GM12801 (cell line): Measurements from ENCODE around the gene RBAK.

Experiments
- CTCF ChIP-seq: IDR thresholded peaks from one replicate; pipeline ENCODE4 v1.5.1; 2011; ENCODE audit warnings: control low read depth; ENCODE audit not compliant: insufficient read length; ENCODE audit errors: extremely low read depth

The RBAK gene

GRCh38 chr7:5053175-5053574 is 7.5 kb downstream of the RBAK start:
- TF ChIP-seq CTCF, result no peak

DNA sequence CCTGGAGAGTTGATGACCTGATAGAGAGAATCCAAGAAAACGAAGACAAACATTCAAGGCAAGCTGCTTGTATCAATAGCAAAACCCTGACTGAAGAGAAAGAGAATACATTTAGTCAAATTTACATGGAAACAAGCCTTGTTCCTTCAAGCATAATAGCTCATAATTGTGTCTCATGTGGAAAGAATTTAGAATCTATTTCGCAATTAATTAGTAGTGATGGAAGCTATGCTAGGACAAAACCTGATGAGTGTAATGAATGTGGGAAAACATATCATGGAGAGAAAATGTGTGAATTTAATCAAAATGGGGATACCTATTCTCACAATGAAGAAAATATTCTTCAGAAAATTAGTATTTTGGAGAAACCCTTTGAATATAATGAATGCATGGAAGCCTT is 18.0 kb downstream of the RBAK start:
- no peak for TF ChIP-seq CTCF

DNA sequence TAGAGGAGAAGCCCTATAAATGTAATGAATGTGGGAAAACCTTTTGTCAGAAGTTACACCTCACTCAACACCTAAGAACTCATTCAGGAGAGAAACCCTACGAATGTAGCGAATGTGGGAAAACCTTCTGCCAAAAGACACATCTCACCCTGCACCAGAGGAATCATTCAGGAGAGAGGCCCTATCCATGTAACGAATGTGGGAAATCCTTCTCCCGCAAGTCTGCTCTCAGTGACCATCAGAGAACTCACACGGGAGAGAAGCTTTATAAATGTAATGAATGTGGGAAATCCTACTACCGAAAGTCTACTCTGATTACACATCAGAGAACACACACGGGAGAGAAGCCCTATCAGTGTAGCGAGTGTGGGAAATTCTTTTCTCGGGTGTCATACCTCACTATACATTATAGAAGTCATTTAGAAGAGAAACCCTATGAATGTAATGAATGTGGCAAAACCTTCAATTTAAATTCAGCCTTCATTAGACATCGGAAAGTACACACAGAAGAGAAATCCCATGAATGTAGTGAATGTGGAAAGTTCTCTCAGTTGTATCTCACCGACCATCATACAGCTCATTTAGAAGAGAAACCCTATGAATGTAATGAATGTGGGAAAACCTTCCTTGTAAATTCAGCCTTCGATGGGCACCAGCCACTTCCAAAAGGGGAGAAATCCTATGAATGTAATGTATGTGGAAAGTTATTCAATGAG is 18.9 kb downstream of the RBAK start:
- no peak for TF ChIP-seq CTCF

DNA sequence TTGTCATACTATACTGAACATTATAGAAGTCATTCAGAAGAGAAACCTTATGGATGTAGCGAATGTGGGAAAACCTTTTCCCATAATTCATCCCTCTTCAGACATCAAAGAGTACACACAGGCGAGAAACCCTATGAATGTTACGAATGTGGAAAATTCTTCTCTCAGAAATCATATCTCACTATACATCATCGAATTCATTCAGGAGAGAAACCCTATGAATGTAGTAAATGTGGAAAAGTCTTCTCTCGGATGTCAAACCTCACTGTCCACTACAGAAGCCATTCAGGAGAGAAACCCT is 19.4 kb downstream of the RBAK start:
- no peak for TF ChIP-seq CTCF

- no peak for TF ChIP-seq CTCF
Measured at GRCh38 chr7:5068521-5068920, 22.9 kb downstream of the RBAK start.

- TF ChIP-seq CTCF, result no peak
Measured at GRCh38 chr7:5070206-5070605, 24.5 kb downstream of the RBAK start.

GRCh38 chr7:5077740-5078139 is 32.1 kb downstream of the RBAK start:
- no peak for TF ChIP-seq CTCF
